Endothelial cell of umbilical vein (primary cell): Measurements from ENCODE around the gene LCN2. TPM values are rescaled to one million over a fixed set of nuclear protein-coding genes. Genes with fewer than 3 reads are reported as not detected.

Experiments
- BruUV-seq: library from RNA; stranded (reverse); fragments of 400-500 nt; replicated peaks from 2 replicates; lab custom pipeline; 2021; lab: Mats Ljungman, UMichigan
- CTCF ChIA-PET: fragments of 300-600, 350-600 bp; sonication (Branson Sonifier 250); formaldehyde crosslinking; loops from one replicate; lab custom pipeline; 2021; ENCODE audit warnings: antibody characterized with exemption, inconsistent platforms; lab: Charles Lee
- POLR2A ChIA-PET: fragments of 300-600, 350-600 bp; sonication (Branson Sonifier 250); formaldehyde crosslinking; loops from one replicate; lab custom pipeline; 2021; ENCODE audit warnings: antibody characterized with exemption, inconsistent platforms; lab: Charles Lee
- DNase-seq: peaks from one replicate; pipeline ENCODE4 v3.0.0-alpha.2; 2011; ENCODE audit warnings: low read depth, low spot score
- FAIRE-seq: peaks from 2 replicates; lab custom pipeline; 2011; peaks lifted over from hg19 to GRCh38; lab: Jason Lieb, UNC
- H2AFZ ChIP-seq: 2 replicates; pipeline ENCODE4 v1.6.0; 2012; ENCODE audit warnings: low read depth, low read length, control low read depth, inconsistent platforms
- H3K27ac ChIP-seq: 2 replicates; pipeline ENCODE4 v1.5.1; 2011; ENCODE audit warnings: low read depth, mild to moderate bottlenecking, control low read depth, low read length, moderate library complexity; ENCODE audit not compliant: insufficient read depth
- H3K27me3 ChIP-seq, 2 experiments: 2 replicates each; pipeline versions ENCODE4 v1.6.0 to v1.6.1; 2011; ENCODE audit warnings: low read length in 2 of 2, mixed read lengths in 1 of 2; ENCODE audit not compliant: control insufficient read depth in 2 of 2, insufficient read depth in 2 of 2
- H3K36me3 ChIP-seq, 2 experiments: 2 replicates in 1 of 2; 3 replicates in 1 of 2; pipeline ENCODE4 v1.5.1; 2011; ENCODE audit warnings: low read length in 2 of 2, mild to moderate bottlenecking in 1 of 2, moderate library complexity in 1 of 2; ENCODE audit not compliant: control insufficient read depth in 2 of 2, insufficient read depth in 2 of 2; ENCODE audit errors: extremely low read depth in 1 of 2
- H3K4me1 ChIP-seq: 3 replicates; pipeline ENCODE4 v1.5.1; 2011; ENCODE audit warnings: mild to moderate bottlenecking, low read length; ENCODE audit not compliant: control insufficient read depth, insufficient read depth; ENCODE audit errors: extremely low read depth
- H3K4me2 ChIP-seq: 2 replicates; pipeline ENCODE4 v1.6.1; 2011; ENCODE audit warnings: low read length, control low read depth, mixed read lengths; ENCODE audit not compliant: insufficient read depth
- H3K4me3 ChIP-seq, 3 experiments: fragments of 200-600 bp in 1 of 3; sonication (generic), shearing (Covaris generic) in 1 of 3; replicated peaks in 1 of 3; 2 replicates each; pipeline ENCODE4 v1.5.1; 2011 to 2016; ENCODE audit warnings: control low read depth in 3 of 3, low read length in 3 of 3, mild to moderate bottlenecking in 2 of 3, inconsistent platforms in 1 of 3, low read depth in 1 of 3, moderate library complexity in 1 of 3; ENCODE audit not compliant: insufficient read depth in 1 of 3
- H3K79me2 ChIP-seq: 2 replicates; pipeline ENCODE4 v1.6.0; 2012; ENCODE audit warnings: low read length, inconsistent platforms; ENCODE audit not compliant: control insufficient read depth, insufficient read depth
- H3K9ac ChIP-seq: replicated peaks from 2 replicates; pipeline ENCODE3; 2011; ENCODE audit warnings: low read length, control low read depth; ENCODE audit not compliant: insufficient read depth; ENCODE audit errors: extremely low read depth
- H3K9me1 ChIP-seq: replicated peaks from 3 replicates; pipeline ENCODE4 v1.6.0; 2011; ENCODE audit warnings: mild to moderate bottlenecking, low read length; ENCODE audit not compliant: control insufficient read depth, insufficient read depth; ENCODE audit errors: extremely low read depth
- H3K9me3 ChIP-seq: replicated peaks from 2 replicates; pipeline ENCODE4 v1.5.1; 2012; ENCODE audit warnings: low read length, inconsistent platforms; ENCODE audit not compliant: control insufficient read depth, insufficient read depth
- H4K20me1 ChIP-seq: replicated peaks from 2 replicates; pipeline ENCODE3; 2011; ENCODE audit warnings: mild to moderate bottlenecking, low read length; ENCODE audit not compliant: control insufficient read depth, insufficient read depth; ENCODE audit errors: extremely low read depth
- EZH2 ChIP-seq: IDR thresholded peaks from 2 replicates; pipeline ENCODE4 v1.6.1; 2012; ENCODE audit warnings: borderline replicate concordance, low read depth, mild to moderate bottlenecking, moderate library complexity, low read length, inconsistent platforms; ENCODE audit not compliant: severe bottlenecking
- FOS ChIP-seq: IDR thresholded peaks from 2 replicates; pipeline ENCODE4 v1.6.1; 2011; ENCODE audit warnings: mild to moderate bottlenecking, low read length, moderate library complexity, borderline replicate concordance; ENCODE audit not compliant: insufficient read depth
- GATA2 ChIP-seq: IDR thresholded peaks from 2 replicates; pipeline ENCODE4 v1.7.0; 2011; ENCODE audit warnings: low read depth, mild to moderate bottlenecking, moderate library complexity, mixed read lengths, low read length; ENCODE audit not compliant: insufficient read length, insufficient read depth
- JUN ChIP-seq: IDR thresholded peaks from 2 replicates; pipeline ENCODE4 v1.6.1; 2011; ENCODE audit warnings: borderline replicate concordance, low read depth; ENCODE audit not compliant: insufficient read length, insufficient read depth
- MYC ChIP-seq: IDR thresholded peaks from one replicate; pipeline ENCODE4 v1.6.1; 2011; ENCODE audit warnings: mild to moderate bottlenecking, low read depth, low read length
- POLR2A ChIP-seq: IDR thresholded peaks from 2 replicates; pipeline ENCODE4 v1.6.1; 2012; ENCODE audit warnings: low read depth, mild to moderate bottlenecking, control low read depth, low read length
- POLR2AphosphoS5 ChIP-seq: IDR thresholded peaks from 2 replicates; pipeline ENCODE4 v1.6.1; 2012; ENCODE audit warnings: low read depth, mild to moderate bottlenecking, control low read depth, low read length, moderate library complexity; ENCODE audit not compliant: insufficient read depth
- dilution Hi-C: fragments of 300-500 bp; cut with MboI; formaldehyde crosslinking; loops from one replicate; pipeline ENCODE4 v1.15.0; 2019; ENCODE audit warnings: low sequenced_read_pairs; ENCODE audit not compliant: extremely low pct_ligation_motif_present
- intact Hi-C: fragments of 100-400 bp; cut with micrococcal nuclease; formaldehyde crosslinking; loops from one replicate; pipeline ENCODE4 v1.10.0; 2022
- polyA plus RNA-seq, 4 experiments: library from polyadenylated mRNA; depleted of rRNA in 3 of 4; stranded (reverse) in 3 of 4; unstranded in 1 of 4; fragments of >200 nt; gene quantifications; 2 replicates each; pipeline versions ENCODE4 v1.2.1 to v1.2.3, GENCODE V29; 2011 to 2012; ENCODE audit warnings: missing spikeins in 1 of 4
- total RNA-seq: library from RNA; stranded (reverse); gene quantifications from 2 replicates; pipeline ENCODE4 v1.2.3, GENCODE V29; 2021
- TF ChIP-seq, protein P1 (sequence below): IDR thresholded peaks from 2 replicates; pipeline ENCODE4 v1.6.1; 2011; ENCODE audit not compliant: insufficient read depth, insufficient read length
- TF ChIP-seq, protein P2 (sequence below), 2 donors: IDR thresholded peaks; 1 replicate in 1 of 2; 2 replicates in 1 of 2; pipeline ENCODE4 v1.5.1; 2011; ENCODE audit warnings: low read length in 2 of 2, mild to moderate bottlenecking in 2 of 2, moderate library complexity in 2 of 2, control low read depth in 1 of 2, inconsistent platforms in 1 of 2, low read depth in 1 of 2; ENCODE audit not compliant: insufficient read depth in 1 of 2; ENCODE audit errors: extremely low read depth in 1 of 2

Gene LCN2
- total and polyA plus RNA-seq, 2 donors (not counting 3 experiments of a cell fraction or from before 2014, with no cell fraction given), result not detected

- POLR2A ChIA-PET, result no interaction called here
- no peak overlapping the region for H3K4me3 ChIP-seq
Measured at GRCh38 chr9:128190013-128190412, 40.8 kb downstream of the LCN2 start.

More at GRCh38 chr9:128190013-128190412, 40.8 kb downstream of the LCN2 start:
- Histone ChIP-seq H2AFZ (no peak overlapping the region), H3K27ac (no peak overlapping the region), H3K79me2 (peaks cover 17% of the 10 kb centered on the region), H4K20me1 (no peaks in the 10 kb centered on the region), H3K4me2 (no peak overlapping the region), H3K36me3 (peaks cover 7 to 21% of the 10 kb centered on the region in 2 experiments), H3K9me3 (no peaks in the 10 kb centered on the region), H3K9me1 (no peaks in the 10 kb centered on the region), H3K4me1 (peaks cover 11% of the 10 kb centered on the region), H3K9ac (no peak overlapping the region), H3K27me3 (no peaks in the 10 kb centered on the region)
- CTCF ChIA-PET, result interaction anchor here (0.5 to 1.9 kb wide), 8 partner anchors 14 to 254 kb away, joined by 3 to 6 read pairs (median 4); no protein-coding TSS in a partner anchor
- intact Hi-C loops (loop anchor here (2.0 kb wide), 1 partner anchor 29 kb away; the partner anchor contains the start of gene BBLN), dilution Hi-C loops (no loop called here)
- FAIRE-seq (no peak), DNase-seq (no peak)
- TSS peak; percentile 22 for BruUV-seq
- no peak for TF ChIP-seq EZH2
- no peak for TF ChIP-seq MYC
- TF ChIP-seq FOS, result no peak
- no peak for TF ChIP-seq POLR2A
- TF ChIP-seq POLR2AphosphoS5, result no peak
- TF ChIP-seq, protein P1, sequence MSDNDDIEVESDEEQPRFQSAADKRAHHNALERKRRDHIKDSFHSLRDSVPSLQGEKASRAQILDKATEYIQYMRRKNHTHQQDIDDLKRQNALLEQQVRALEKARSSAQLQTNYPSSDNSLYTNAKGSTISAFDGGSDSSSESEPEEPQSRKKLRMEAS, result no peak
- TF ChIP-seq, protein P2, sequence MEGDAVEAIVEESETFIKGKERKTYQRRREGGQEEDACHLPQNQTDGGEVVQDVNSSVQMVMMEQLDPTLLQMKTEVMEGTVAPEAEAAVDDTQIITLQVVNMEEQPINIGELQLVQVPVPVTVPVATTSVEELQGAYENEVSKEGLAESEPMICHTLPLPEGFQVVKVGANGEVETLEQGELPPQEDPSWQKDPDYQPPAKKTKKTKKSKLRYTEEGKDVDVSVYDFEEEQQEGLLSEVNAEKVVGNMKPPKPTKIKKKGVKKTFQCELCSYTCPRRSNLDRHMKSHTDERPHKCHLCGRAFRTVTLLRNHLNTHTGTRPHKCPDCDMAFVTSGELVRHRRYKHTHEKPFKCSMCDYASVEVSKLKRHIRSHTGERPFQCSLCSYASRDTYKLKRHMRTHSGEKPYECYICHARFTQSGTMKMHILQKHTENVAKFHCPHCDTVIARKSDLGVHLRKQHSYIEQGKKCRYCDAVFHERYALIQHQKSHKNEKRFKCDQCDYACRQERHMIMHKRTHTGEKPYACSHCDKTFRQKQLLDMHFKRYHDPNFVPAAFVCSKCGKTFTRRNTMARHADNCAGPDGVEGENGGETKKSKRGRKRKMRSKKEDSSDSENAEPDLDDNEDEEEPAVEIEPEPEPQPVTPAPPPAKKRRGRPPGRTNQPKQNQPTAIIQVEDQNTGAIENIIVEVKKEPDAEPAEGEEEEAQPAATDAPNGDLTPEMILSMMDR (IDR thresholded peaks at IDR 0.05; ENCODE audit: extremely low read depth in 1 of 2, insufficient read depth in 1 of 2, low read depth in 1 of 2, low read length in 2 of 2), result no peak
- no peak for TF ChIP-seq GATA2
- TF ChIP-seq JUN, result no peak
